PC-9 (cell line): ENCODE measurements around the gene AQP2. TPM values are rescaled to one million over a fixed set of nuclear protein-coding genes. Genes with fewer than 3 reads are reported as not detected.

Source experiments
- BruUV-seq: library from RNA; stranded (reverse); fragments of 400-500 nt; replicated peaks from 2 replicates; lab custom pipeline; 2021; lab: Mats Ljungman, UMichigan
- CTCF ChIA-PET: fragments of 300-600 bp; sonication (Branson Sonifier 250); formaldehyde crosslinking; loops from one replicate; lab custom pipeline; 2022; ENCODE audit warnings: antibody characterized with exemption; lab: Charles Lee
- POLR2A ChIA-PET: fragments of 300-600 bp; sonication (Branson Sonifier 250); formaldehyde crosslinking; loops from one replicate; lab custom pipeline; 2022; ENCODE audit warnings: antibody characterized with exemption; ENCODE audit not compliant: unreplicated experiment; lab: Charles Lee
- DNase-seq, 2 experiments: peaks; one replicate each; pipeline versions ENCODE4 v3.0.0 to v3.0.0-alpha.2; 2015 to 2022; ENCODE audit warnings: mixed read lengths in 1 of 2
- H2AFZ ChIP-seq: fragments of 200-600 bp; sonication (generic); 2 replicates; pipeline ENCODE4 v1.8.1; 2017; ENCODE audit warnings: antibody characterized with exemption
- H3F3A ChIP-seq: fragments of 200-600 bp; sonication (generic); 2 replicates; pipeline ENCODE4 v1.8.1; 2017; ENCODE audit warnings: antibody characterized with exemption, mild to moderate bottlenecking, low read depth; ENCODE audit not compliant: insufficient read depth
- H3K27ac ChIP-seq: fragments of 200-600 bp; sonication (generic); 2 replicates; pipeline ENCODE4 v1.6.1; 2016; ENCODE audit warnings: mixed run types
- H3K27me3 ChIP-seq: fragments of 200-600 bp; sonication (generic); 2 replicates; pipeline ENCODE4 v1.6.1; 2016; ENCODE audit warnings: low read depth, mixed run types; ENCODE audit not compliant: insufficient read depth
- H3K36me3 ChIP-seq: fragments of 200-600 bp; sonication (generic); 2 replicates; pipeline ENCODE4 v1.6.1; 2016; ENCODE audit warnings: low read depth, mixed run types
- H3K4me1 ChIP-seq: fragments of 200-600 bp; sonication (generic); replicated peaks from 2 replicates; pipeline ENCODE4 v1.6.1; 2016; ENCODE audit warnings: mixed run types; ENCODE audit not compliant: insufficient read depth
- H3K4me2 ChIP-seq: fragments of 200-600 bp; sonication (generic); 2 replicates; pipeline ENCODE4 v1.6.1; 2017; ENCODE audit warnings: mixed run types
- H3K4me3 ChIP-seq: fragments of 200-600 bp; sonication (generic); 2 replicates; pipeline ENCODE4 v1.6.1; 2016; ENCODE audit warnings: mixed run types
- H3K79me2 ChIP-seq: fragments of 200-600 bp; sonication (generic); 2 replicates; pipeline ENCODE4 v1.6.1; 2017; ENCODE audit warnings: low read depth, mixed run types
- H3K9me2 ChIP-seq: fragments of 200-600 bp; sonication (generic); 2 replicates; pipeline ENCODE4 v1.8.1; 2017; ENCODE audit warnings: mild to moderate bottlenecking; ENCODE audit not compliant: insufficient read depth
- H3K9me3 ChIP-seq: fragments of 200-600 bp; sonication (generic); 2 replicates; pipeline ENCODE4 v1.8.1; 2016; ENCODE audit warnings: low read depth; ENCODE audit not compliant: insufficient read depth
- H4K20me1 ChIP-seq: fragments of 200-600 bp; sonication (generic); 2 replicates; pipeline ENCODE4 v1.8.1; 2017; ENCODE audit not compliant: insufficient read depth
- EZH2 ChIP-seq: fragments of 200-600 bp; sonication (generic); IDR thresholded peaks from 2 replicates; pipeline ENCODE4 v1.8.0; 2017; ENCODE audit warnings: antibody characterized with exemption, low read depth
- intact Hi-C: fragments of 100-400 bp; cut with micrococcal nuclease; formaldehyde crosslinking; loops from one replicate; pipeline ENCODE4 v1.10.0; 2022; ENCODE audit not compliant: unreplicated experiment
- total RNA-seq: library from RNA; stranded (reverse); gene quantifications from 2 replicates; pipeline ENCODE4 v1.2.3, GENCODE V29; 2021
- TF ChIP-seq, protein P1 (sequence below): fragments of 200-600 bp; sonication (generic); conservative IDR thresholded peaks from 2 replicates; pipeline ENCODE4 v1.6.1; 2017; ENCODE audit warnings: mixed run types, antibody characterized with exemption, mild to moderate bottlenecking, moderate library complexity

AQP2 gene
- total RNA-seq, 1 experiment from 2014 or later, result not detected

- H3K9me3 ChIP-seq, result no peaks in the 10 kb centered on the region
- H2AFZ ChIP-seq, result no peak overlapping the region
- no peaks in the 10 kb centered on the region for H4K20me1 ChIP-seq
- no peak for TF ChIP-seq EZH2
- TF ChIP-seq, protein P1, sequence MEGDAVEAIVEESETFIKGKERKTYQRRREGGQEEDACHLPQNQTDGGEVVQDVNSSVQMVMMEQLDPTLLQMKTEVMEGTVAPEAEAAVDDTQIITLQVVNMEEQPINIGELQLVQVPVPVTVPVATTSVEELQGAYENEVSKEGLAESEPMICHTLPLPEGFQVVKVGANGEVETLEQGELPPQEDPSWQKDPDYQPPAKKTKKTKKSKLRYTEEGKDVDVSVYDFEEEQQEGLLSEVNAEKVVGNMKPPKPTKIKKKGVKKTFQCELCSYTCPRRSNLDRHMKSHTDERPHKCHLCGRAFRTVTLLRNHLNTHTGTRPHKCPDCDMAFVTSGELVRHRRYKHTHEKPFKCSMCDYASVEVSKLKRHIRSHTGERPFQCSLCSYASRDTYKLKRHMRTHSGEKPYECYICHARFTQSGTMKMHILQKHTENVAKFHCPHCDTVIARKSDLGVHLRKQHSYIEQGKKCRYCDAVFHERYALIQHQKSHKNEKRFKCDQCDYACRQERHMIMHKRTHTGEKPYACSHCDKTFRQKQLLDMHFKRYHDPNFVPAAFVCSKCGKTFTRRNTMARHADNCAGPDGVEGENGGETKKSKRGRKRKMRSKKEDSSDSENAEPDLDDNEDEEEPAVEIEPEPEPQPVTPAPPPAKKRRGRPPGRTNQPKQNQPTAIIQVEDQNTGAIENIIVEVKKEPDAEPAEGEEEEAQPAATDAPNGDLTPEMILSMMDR, result no peak
- ChIA-PET CTCF (no interaction called here), POLR2A (interaction anchor here (0.7 kb wide), 1 partner anchor 64 kb away, joined by 23 read pairs; no protein-coding TSS in a partner anchor)
- no peak for DNase-seq
- no peak overlapping the region for H3K27ac ChIP-seq
- no peaks in the 10 kb centered on the region for H3K9me2 ChIP-seq
- H3K36me3 ChIP-seq, result no peaks in the 10 kb centered on the region
- peaks cover 17% of the 10 kb centered on the region for H3K4me1 ChIP-seq
- peaks cover 6% of the 10 kb centered on the region for H3F3A ChIP-seq
- H3K4me2 ChIP-seq, result no peak overlapping the region
- intact Hi-C loops, result loop anchor here (2.0 kb wide), 1 partner anchor 71 kb away; no protein-coding TSS in a partner anchor
- H3K4me3 ChIP-seq, result no peak overlapping the region
- no TSS peak for BruUV-seq
- no peaks in the 10 kb centered on the region for H3K79me2 ChIP-seq
- no peaks in the 10 kb centered on the region for H3K27me3 ChIP-seq
These were observed 11.2 kb upstream of the AQP2 start for GRCh38 chr12:49939307-49939706.

GRCh38 chr12:49939707-49940106 lies 10.8 kb upstream of the AQP2 start:
- no peak overlapping the region for H3K27ac ChIP-seq
- no peaks in the 10 kb centered on the region for H3K79me2 ChIP-seq
- no peak for DNase-seq
- ChIA-PET CTCF (no interaction called here), POLR2A (no interaction called here)
- H4K20me1 ChIP-seq, result no peaks in the 10 kb centered on the region
- H2AFZ ChIP-seq, result no peak overlapping the region
- intact Hi-C loops, result loop anchor here (2.0 kb wide), 1 partner anchor 71 kb away; no protein-coding TSS in a partner anchor
- H3K27me3 ChIP-seq, result no peaks in the 10 kb centered on the region
- H3K4me1 ChIP-seq, result peaks cover 15% of the 10 kb centered on the region
- H3K4me2 ChIP-seq, result no peak overlapping the region
- no peaks in the 10 kb centered on the region for H3K36me3 ChIP-seq
- BruUV-seq, result no TSS peak
- H3K9me3 ChIP-seq, result no peaks in the 10 kb centered on the region
- TF ChIP-seq, protein P1, result no peak
- no peak for TF ChIP-seq EZH2
- H3K9me2 ChIP-seq, result no peaks in the 10 kb centered on the region
- H3F3A ChIP-seq, result peaks cover 10% of the 10 kb centered on the region
- H3K4me3 ChIP-seq, result no peak overlapping the region

DNA sequence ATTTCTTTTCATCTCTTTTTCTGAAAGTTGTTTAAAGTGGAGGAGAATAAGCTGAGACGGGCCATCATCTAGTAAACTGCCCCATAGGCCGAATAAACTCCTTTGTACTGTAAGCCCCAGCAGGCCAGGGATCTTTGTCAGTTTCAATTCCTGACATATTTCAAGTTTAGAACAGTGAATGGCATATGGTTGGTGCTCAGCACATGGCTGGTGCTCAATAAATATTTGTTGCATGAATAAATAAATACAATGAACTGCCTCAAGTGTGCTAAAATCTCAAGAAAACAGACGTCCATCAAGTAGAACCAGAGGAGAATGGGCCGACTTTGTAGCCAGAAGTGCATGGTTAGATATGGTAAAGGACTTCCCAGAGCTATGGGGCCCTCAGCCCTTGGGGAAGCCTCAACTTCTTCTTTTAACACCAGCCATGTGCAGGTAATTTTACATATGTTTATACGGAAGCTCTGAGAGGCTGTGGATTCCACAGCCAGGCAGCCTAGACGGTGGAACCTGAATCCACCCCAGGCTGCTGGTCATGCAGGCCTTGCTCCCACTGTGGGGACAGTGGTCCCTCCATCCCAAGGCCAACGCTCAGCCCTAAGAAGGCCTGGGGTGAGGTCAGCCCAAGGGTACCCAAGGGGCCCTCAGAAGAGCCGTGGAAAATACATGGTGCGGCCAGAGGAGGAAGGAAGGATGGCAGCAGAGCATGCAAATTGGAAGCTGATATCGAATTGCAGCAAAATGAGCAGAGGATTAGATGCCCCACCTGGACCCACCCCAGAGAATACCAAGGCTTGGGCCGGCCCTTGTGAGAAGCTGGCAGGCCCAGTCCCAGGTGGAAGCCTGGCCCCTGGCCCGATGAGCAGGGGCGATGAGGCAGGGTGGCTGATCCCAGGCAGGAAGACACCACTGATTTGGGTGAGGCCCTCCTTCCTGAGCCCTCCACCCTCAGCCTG lies 8.7 kb upstream of the AQP2 start:
- H3K4me2 ChIP-seq, result peak overlapping the region; percentile 59; the same call in 1 of the 2 replicates
- peaks cover 17% of the 10 kb centered on the region; the same call in 1 of the 2 replicates for H3F3A ChIP-seq
- H3K36me3 ChIP-seq, result no peaks in the 10 kb centered on the region
- no peak overlapping the region for H2AFZ ChIP-seq
- peaks cover 29% of the 10 kb centered on the region for H3K4me1 ChIP-seq
- H3K9me3 ChIP-seq, result no peaks in the 10 kb centered on the region
- TF ChIP-seq EZH2, result no peak
- DNase-seq, result no peak
- H4K20me1 ChIP-seq, result no peaks in the 10 kb centered on the region
- no peak overlapping the region for H3K27ac ChIP-seq
- no TSS peak for BruUV-seq
- intact Hi-C loops, result no loop called here
- POLR2A ChIA-PET, result no interaction called here
- no peaks in the 10 kb centered on the region for H3K27me3 ChIP-seq
- H3K79me2 ChIP-seq, result no peaks in the 10 kb centered on the region
- no peaks in the 10 kb centered on the region for H3K9me2 ChIP-seq
- CTCF ChIA-PET, result interaction anchor here (1.0 kb wide), 1 partner anchor 13 kb away, joined by 3 read pairs; no protein-coding TSS in a partner anchor
- no peak overlapping the region for H3K4me3 ChIP-seq
